HG03095 (cell line): ENCODE data around the gene CCDC110.
A peak's percentile ranks its signal among the peaks of the same experiment; 100 is the strongest.

Experiments
- ATAC-seq: cut with Tn5 transposase; IDR thresholded peaks from one replicate; pipeline ENCODE4 v1.9.1; 2021; ENCODE audit warnings: moderate library complexity; ENCODE audit not compliant: unreplicated experiment

Gene CCDC110

DNA sequence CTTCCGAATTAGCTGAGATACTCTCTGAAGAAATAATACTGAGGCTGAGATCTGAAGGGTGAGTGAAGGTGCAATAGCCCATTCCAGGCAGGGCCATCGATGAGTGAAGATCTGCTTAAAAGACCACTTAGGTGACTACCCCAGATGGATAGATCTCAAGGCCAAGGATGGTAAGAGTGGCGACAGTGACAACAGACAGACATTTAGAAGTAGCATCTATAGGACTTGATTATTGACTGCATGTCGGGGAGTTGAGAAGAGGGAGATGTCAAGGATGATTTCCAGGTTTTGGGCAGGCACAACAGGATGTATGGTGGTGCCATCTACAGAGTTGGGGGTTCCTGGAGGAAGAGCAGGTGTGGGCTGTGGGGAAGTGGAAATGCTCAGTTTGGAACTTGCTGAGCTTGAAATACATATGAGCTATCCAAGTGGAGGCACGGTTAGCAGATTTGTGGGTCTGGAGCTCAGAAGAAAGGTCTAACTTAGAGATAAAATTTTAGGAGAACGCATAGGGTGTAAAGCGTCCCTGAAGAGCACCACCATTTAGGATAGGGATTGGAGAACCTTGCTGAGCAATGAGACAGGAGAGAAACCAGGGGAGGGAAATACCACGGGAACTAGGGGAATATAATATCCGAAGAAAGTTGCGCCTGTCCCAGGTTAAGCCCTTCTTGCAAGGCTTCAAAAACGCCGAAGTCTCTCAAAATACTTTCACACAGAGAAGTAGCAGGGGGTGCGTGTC is 46.5 kb downstream of the CCDC110 start:
- ATAC-seq: no peak

- ATAC-seq: no peak
These were observed 50.0 kb downstream of the CCDC110 start for GRCh38 chr4:185421366-185422124.

DNA sequence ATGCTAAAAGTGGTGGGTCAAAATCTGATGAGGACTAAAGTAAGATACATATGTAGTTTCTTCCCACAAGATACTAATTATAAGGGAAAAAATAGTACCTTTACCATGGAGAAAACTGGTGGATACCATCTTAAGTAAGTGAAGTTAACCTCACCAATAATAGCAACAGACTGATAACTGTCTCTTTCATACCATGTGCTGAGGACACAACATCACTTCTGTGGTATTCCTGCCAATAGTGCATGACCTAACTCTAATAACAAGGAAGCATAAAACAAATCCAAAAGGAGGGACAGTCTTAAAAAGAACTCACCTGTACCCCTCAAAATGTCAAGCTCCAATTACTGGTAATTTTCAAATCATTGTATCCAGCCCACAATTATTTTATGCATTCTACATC is 54.6 kb downstream of the CCDC110 start:
- ATAC-seq: no peak

- ATAC-seq: no peak
These were observed 59.1 kb downstream of the CCDC110 start for GRCh38 chr4:185412412-185412811.

- no peak for ATAC-seq
These were observed 59.7 kb downstream of the CCDC110 start for GRCh38 chr4:185411849-185412248.

GRCh38 chr4:185408432-185408831 is 63.1 kb downstream of the CCDC110 start:
- ATAC-seq: no peak

GRCh38 chr4:185405296-185405999 is 66.1 kb downstream of the CCDC110 start:
- ATAC-seq: peak; percentile 58

DNA sequence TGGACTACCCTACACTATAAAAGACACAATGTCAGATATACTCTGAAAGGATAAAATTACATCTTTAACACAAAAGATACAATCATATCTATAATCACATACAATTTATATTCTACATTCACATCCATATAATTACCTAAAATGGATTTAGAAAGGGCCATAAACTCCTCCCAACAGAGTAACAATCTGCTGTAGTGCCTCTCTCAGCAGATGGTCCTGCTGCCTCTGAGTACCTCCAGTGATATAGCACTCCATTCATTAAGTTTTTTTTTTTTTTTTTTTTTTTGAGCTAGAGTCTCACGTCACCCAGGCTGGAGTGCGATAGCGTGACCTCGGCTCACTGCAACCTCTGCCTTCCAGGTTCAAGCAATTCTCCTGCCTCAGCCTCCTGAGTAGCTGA is 67.5 kb downstream of the CCDC110 start:
- no peak for ATAC-seq

DNA sequence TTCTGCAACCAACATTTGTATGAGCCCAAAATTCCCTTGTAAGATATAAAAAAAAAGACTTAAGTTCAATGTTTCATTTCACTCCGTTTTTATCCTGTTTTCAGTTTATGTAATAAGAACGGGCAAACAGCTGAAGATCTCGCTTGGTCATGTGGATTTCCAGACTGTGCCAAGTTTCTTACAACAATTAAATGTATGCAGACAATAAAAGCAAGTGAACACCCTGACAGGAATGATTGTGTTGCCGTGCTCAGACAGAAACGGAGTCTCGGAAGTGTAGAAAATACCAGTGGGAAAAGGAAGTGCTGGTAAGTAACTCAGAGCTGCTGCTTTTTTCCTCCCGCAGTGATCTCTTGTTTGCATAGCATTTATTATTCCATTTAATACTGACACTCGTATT is 72.1 kb downstream of the CCDC110 start:
- no peak for ATAC-seq

GRCh38 chr4:185398618-185399017 is 72.9 kb downstream of the CCDC110 start:
- ATAC-seq: no peak

DNA sequence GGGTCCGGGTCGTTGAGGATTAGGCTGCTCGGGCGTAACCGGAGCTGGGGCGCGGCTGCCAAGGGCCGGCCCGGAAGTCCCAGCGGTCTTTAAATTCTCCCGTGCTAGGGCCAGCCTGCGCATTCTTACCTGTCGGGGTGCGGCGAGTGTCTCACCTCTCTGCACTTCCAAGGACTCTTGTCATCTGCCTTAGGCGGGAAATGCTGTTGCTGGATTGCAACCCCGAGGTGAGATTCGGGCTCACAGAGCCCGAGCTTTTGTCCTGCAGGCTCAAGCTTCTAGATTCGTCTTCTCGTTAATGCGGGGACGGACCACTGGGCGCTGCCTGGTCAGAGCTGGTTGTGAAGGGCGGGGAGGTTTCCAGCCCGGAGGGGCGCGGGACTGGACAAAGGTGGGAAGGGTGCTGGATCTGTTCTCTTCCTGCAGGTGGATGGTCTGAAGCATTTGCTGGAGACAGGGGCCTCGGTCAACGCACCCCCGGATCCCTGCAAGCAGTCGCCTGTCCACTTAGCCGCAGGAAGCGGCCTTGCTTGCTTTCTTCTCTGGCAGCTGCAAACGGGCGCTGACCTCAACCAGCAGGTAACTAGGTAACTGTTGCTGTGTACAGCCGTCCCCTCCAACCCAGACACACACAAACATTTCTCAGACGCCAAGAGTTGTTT is 74.7 kb downstream of the CCDC110 start, which contains the start of gene ANKRD37:
TSS of gene ANKRD37 (plus strand) at position 118 of the 662 bp plus-strand sequence. CDS start at position 201, 83 bp downstream.
- no peak for ATAC-seq

- peak; percentile 78 for ATAC-seq
These were observed 75.4 kb downstream of the CCDC110 start for GRCh38 chr4:185395956-185396723.

GRCh38 chr4:185395238-185395955 is 76.1 kb downstream of the CCDC110 start, which contains the start of gene LRP2BP:
LRP2BP (minus strand) TSS chr4:185395924; CDS start chr4:185378186, 17,738 bp downstream.
- ATAC-seq: no peak
